K562 (cell line): ENCODE results near the gene TRAPPC5. TPM values are rescaled to one million over a fixed set of nuclear protein-coding genes. Genes with fewer than 3 reads are reported as not detected.

Experiments used
- ATAC-seq: fragments of 200-7000 bp; cut with Tn5 transposase; 3 replicates; pipeline ENCODE4 v1.9.1; 2020; ENCODE audit warnings: moderate library complexity
- BruUV-seq: library from RNA; stranded (reverse); fragments of 400-500 nt; replicated peaks from 2 replicates; lab custom pipeline; 2021; lab: Mats Ljungman, UMichigan
- CTCF ChIA-PET: fragments of 300-600 bp; formaldehyde crosslinking; extraction: SDS; loops from one replicate; lab custom pipeline; 2021; ENCODE audit warnings: low intra/inter-chr PET ratio; lab: Yijun Ruan, JAX
- POLR2A ChIA-PET: fragments of 300-600, 350-650 bp; sonication (Branson Sonifier 250); formaldehyde crosslinking; extraction: SDS; loops from one replicate; lab custom pipeline; 2021; ENCODE audit warnings: antibody characterized with exemption, inconsistent platforms; lab: Yijun Ruan, JAX
- DNase-seq, 4 experiments: peaks; one replicate each; pipeline versions ENCODE4 v3.0.0 to v3.0.0-alpha.2; 2011 to 2018; ENCODE audit warnings: low spot score in 3 of 4, mixed read lengths in 3 of 4; ENCODE audit errors: extremely low read depth in 1 of 4
- FAIRE-seq: peaks from 2 replicates; lab custom pipeline; 2011; peaks lifted over from hg19 to GRCh38; lab: Jason Lieb, UNC
- H2AFZ ChIP-seq: 2 replicates; pipeline ENCODE4 v1.6.0; 2011; ENCODE audit warnings: low read depth, low read length, control low read depth, inconsistent platforms
- H3K27ac ChIP-seq: fragments of 200-600 bp; 3 replicates; pipeline ENCODE4 v1.8.0; 2011; ENCODE audit warnings: low read depth, mild to moderate bottlenecking, control low read depth, inconsistent platforms, low read length, moderate library complexity, mixed read lengths; ENCODE audit errors: extremely low read depth
- H3K27me3 ChIP-seq, 2 experiments: fragments of 300-600 bp in 1 of 2; 2 replicates in 1 of 2; 3 replicates in 1 of 2; pipeline versions ENCODE4 v1.6.0 to v1.8.0; 2011; ENCODE audit warnings: inconsistent platforms in 2 of 2, low read length in 2 of 2, mild to moderate bottlenecking in 1 of 2, mixed read lengths in 1 of 2, moderate library complexity in 1 of 2; ENCODE audit not compliant: control insufficient read depth in 2 of 2, insufficient read depth in 2 of 2
- H3K36me3 ChIP-seq: fragments of 300-600 bp; 3 replicates; pipeline ENCODE4 v1.8.0; 2011; ENCODE audit warnings: mild to moderate bottlenecking, low read length, inconsistent platforms; ENCODE audit not compliant: control insufficient read depth, insufficient read depth
- H3K4me1 ChIP-seq, 2 experiments: fragments of 200-600 bp in 1 of 2; replicated peaks in 1 of 2; 2 replicates in 1 of 2; 3 replicates in 1 of 2; pipeline versions ENCODE4 v1.5.1 to v1.8.0; 2011; ENCODE audit warnings: inconsistent platforms in 2 of 2, low read length in 2 of 2, mild to moderate bottlenecking in 1 of 2, mixed read lengths in 1 of 2, moderate library complexity in 1 of 2; ENCODE audit not compliant: control insufficient read depth in 2 of 2, insufficient read depth in 2 of 2
- H3K4me2 ChIP-seq: 2 replicates; pipeline ENCODE4 v1.6.1; 2011; ENCODE audit warnings: low read length, control low read depth, inconsistent platforms, mixed read lengths; ENCODE audit not compliant: insufficient read depth
- H3K4me3 ChIP-seq: fragments of 200-600 bp; sonication (generic), shearing (Covaris generic); 2 replicates; pipeline ENCODE4 v1.5.1; 2016; ENCODE audit warnings: control low read depth, inconsistent platforms
- H3K79me2 ChIP-seq: fragments of 200-600 bp; 3 replicates; pipeline ENCODE4 v1.8.0; 2011; ENCODE audit warnings: low read length, inconsistent platforms; ENCODE audit not compliant: control insufficient read depth, insufficient read depth
- H3K9ac ChIP-seq, 2 experiments: 2 replicates each; pipeline versions ENCODE4 v1.6.0 to v1.6.1; 2011; ENCODE audit warnings: low read depth in 2 of 2, low read length in 2 of 2, control low read depth in 1 of 2, inconsistent platforms in 1 of 2, mild to moderate bottlenecking in 1 of 2, mixed read lengths in 1 of 2; ENCODE audit not compliant: insufficient read depth in 1 of 2
- H3K9me1 ChIP-seq: one replicate; pipeline ENCODE4 v1.6.0; 2011; ENCODE audit warnings: inconsistent platforms, mild to moderate bottlenecking, low read length, moderate library complexity; ENCODE audit not compliant: control insufficient read depth, insufficient read depth
- H3K9me3 ChIP-seq: replicated peaks from 2 replicates; pipeline ENCODE4 v1.5.1; 2011; ENCODE audit warnings: low read depth, low read length, inconsistent platforms; ENCODE audit not compliant: control insufficient read depth, insufficient read depth
- H4K20me1 ChIP-seq: replicated peaks from 2 replicates; pipeline ENCODE4 v1.6.1; 2011; ENCODE audit warnings: low read length, inconsistent platforms, mixed read lengths; ENCODE audit not compliant: control insufficient read depth, insufficient read depth
- ARID1B ChIP-seq: fragments of 450-650 bp; IDR thresholded peaks from 2 replicates; pipeline ENCODE4 v1.6.1; 2016; ENCODE audit warnings: antibody characterized with exemption, mild to moderate bottlenecking, inconsistent platforms
- ARID3B ChIP-seq: fragments of 250-450 bp; sonication (Bioruptor Pico); IDR thresholded peaks from 2 replicates; pipeline ENCODE4 v1.4.0; 2020; ENCODE audit warnings: borderline replicate concordance
- BMI1 ChIP-seq: fragments of 150-350 bp; IDR thresholded peaks from 2 replicates; pipeline ENCODE4 v1.6.1; 2014; ENCODE audit warnings: low read length
- NFE2L1 ChIP-seq: fragments of 450-650 bp; IDR thresholded peaks from 2 replicates; pipeline ENCODE4 v1.6.1; 2016; ENCODE audit warnings: missing genetic modification characterization, low read depth, mild to moderate bottlenecking, missing compliant biosample characterization, moderate library complexity, borderline replicate concordance
- NR3C1 ChIP-seq: sonication (generic); formaldehyde crosslinking; IDR thresholded peaks from 2 replicates; pipeline ENCODE4 v1.8.1; 2022; ENCODE audit warnings: missing genetic modification reagents
- PREB ChIP-seq: sonication (generic); formaldehyde crosslinking; IDR thresholded peaks from 2 replicates; pipeline ENCODE4 v1.8.1; 2023; ENCODE audit warnings: mild to moderate bottlenecking, missing genetic modification reagents
- RBM22 ChIP-seq: fragments of 200-400 bp; formaldehyde crosslinking; IDR thresholded peaks from 2 replicates; pipeline ENCODE4 v1.6.1; 2018; ENCODE audit warnings: low read length, low read depth; ENCODE audit not compliant: poor library complexity, severe bottlenecking
- RERE ChIP-seq: sonication (generic); formaldehyde crosslinking; IDR thresholded peaks from 2 replicates; pipeline ENCODE4 v1.8.0; 2023; ENCODE audit warnings: missing genetic modification reagents, mild to moderate bottlenecking, borderline replicate concordance
- TRIM28 ChIP-seq: fragments of 450-650 bp; IDR thresholded peaks from 2 replicates; pipeline ENCODE4 v1.6.1; 2017
- ZNF3 ChIP-seq: fragments of 250-450 bp; sonication (Bioruptor Pico); IDR thresholded peaks from 2 replicates; pipeline ENCODE4 v1.5.0; 2021; ENCODE audit warnings: mild to moderate bottlenecking, moderate library complexity
- WGBS: fragments of 100-300 bp; shearing (Covaris generic); methylation state at CpG from one replicate; pipeline ENCODE4 v1.1.6; 2016; ENCODE audit warnings: low coverage, mixed read lengths; ENCODE audit not compliant: insufficient coverage; ENCODE audit errors: missing lambda C conversion rate; 5-methylcytosine and 5-hydroxymethylcytosine counted together
- in situ Hi-C: fragments of 300-500 bp; cut with MboI; formaldehyde crosslinking; loops from 4 replicates; pipeline ENCODE4 v1.15.0; 2018; ENCODE audit warnings: inconsistent platforms, mixed read lengths
- intact Hi-C: fragments of 100-400 bp; cut with micrococcal nuclease; formaldehyde crosslinking; loops from 2 replicates; pipeline ENCODE4 v1.14.2; 2022
- polyA plus RNA-seq, 8 experiments: library from polyadenylated mRNA; depleted of rRNA in 4 of 8; stranded (reverse) in 5 of 8; unstranded in 3 of 8; fragments of >200 nt; fragmentation: Nextera tagmentation in 2 of 8; fragmentation: Illumina TruSeq in 1 of 8; extraction: Ambion mirVana in 2 of 8; extraction: Trizol in 1 of 8; gene quantifications; 2 replicates each; pipeline versions ENCODE4 v1.2.1 to v1.2.3, GENCODE V29; 2011 to 2014; ENCODE audit warnings: inconsistent platforms in 1 of 8, missing spikeins in 1 of 8
- total RNA-seq, 7 experiments: library from RNA; depleted of rRNA in 6 of 7; stranded (reverse); fragments of >200 nt in 6 of 7; fragmentation: Illumina TruSeq in 2 of 7; extraction: Trizol in 2 of 7; gene quantifications; 2 replicates each; pipeline versions ENCODE4 v1.2.1 to v1.2.3, GENCODE V29; 2011 to 2021; ENCODE audit warnings: low replicate concordance in 1 of 7

The TRAPPC5 gene
- total and polyA plus RNA-seq, 9 of the 15 experiments (the other 6 are each of a cell fraction or from before 2014, with no cell fraction given), result 2.0 to 76.9 (median 29.3) TPM

GRCh38 chr19:7715671-7716070 lies 35.0 kb downstream of the TRAPPC5 start (continued):
- TF ChIP-seq ARID3B (CRISPR knock-in tag), result no peak
- no peak for TF ChIP-seq NR3C1 (CRISPR knock-in tag)
- no peak for TF ChIP-seq TRIM28

GRCh38 chr19:7716762-7717161 lies 36.1 kb downstream of the TRAPPC5 start:
- Histone ChIP-seq H3K4me1 (no peaks in the 10 kb centered on the region), H3K9me1 (no peaks in the 10 kb centered on the region), H3K79me2 (no peaks in the 10 kb centered on the region), H3K4me3 (no peak overlapping the region), H3K36me3 (no peaks in the 10 kb centered on the region), H3K4me2 (no peak overlapping the region), H2AFZ (no peak overlapping the region), H4K20me1 (no peaks in the 10 kb centered on the region), H3K27me3 (peaks cover 5 to 6% of the 10 kb centered on the region in 2 experiments; a peak in 3 of 5 replicates), H3K9ac (no peak overlapping the region), H3K27ac (no peak overlapping the region), H3K9me3 (no peaks in the 10 kb centered on the region)
- no peak for FAIRE-seq
- ChIA-PET POLR2A (no interaction called here), CTCF (interaction anchor here (0.6 kb wide), 1 partner anchor 479 kb away, joined by 4 read pairs; no protein-coding TSS in a partner anchor)
- no peak for TF ChIP-seq RERE
- TF ChIP-seq ZNF3 (CRISPR knock-in tag), result no peak
- TF ChIP-seq BMI1, result no peak
- no peak for TF ChIP-seq ARID1B
- no peak for TF ChIP-seq PREB (CRISPR knock-in tag)
- no peak for TF ChIP-seq NFE2L1 (tag)
- no peak for TF ChIP-seq RBM22
- BruUV-seq, result no TSS peak
- WGBS, result 0% methylated on average over 1 of the region's 1 CpG
- DNase-seq, result no peak
- intact Hi-C loops (no loop called here), in situ Hi-C loops (no loop called here)
- ATAC-seq, result no peak
